ENCODE results near the gene ZBTB42. TPM values are rescaled to one million over a fixed set of nuclear protein-coding genes. Genes with fewer than 3 reads are reported as not detected.

ZBTB42 gene
- total RNA-seq, 1 experiment from 2014 or later: 6.1 TPM

DNA sequence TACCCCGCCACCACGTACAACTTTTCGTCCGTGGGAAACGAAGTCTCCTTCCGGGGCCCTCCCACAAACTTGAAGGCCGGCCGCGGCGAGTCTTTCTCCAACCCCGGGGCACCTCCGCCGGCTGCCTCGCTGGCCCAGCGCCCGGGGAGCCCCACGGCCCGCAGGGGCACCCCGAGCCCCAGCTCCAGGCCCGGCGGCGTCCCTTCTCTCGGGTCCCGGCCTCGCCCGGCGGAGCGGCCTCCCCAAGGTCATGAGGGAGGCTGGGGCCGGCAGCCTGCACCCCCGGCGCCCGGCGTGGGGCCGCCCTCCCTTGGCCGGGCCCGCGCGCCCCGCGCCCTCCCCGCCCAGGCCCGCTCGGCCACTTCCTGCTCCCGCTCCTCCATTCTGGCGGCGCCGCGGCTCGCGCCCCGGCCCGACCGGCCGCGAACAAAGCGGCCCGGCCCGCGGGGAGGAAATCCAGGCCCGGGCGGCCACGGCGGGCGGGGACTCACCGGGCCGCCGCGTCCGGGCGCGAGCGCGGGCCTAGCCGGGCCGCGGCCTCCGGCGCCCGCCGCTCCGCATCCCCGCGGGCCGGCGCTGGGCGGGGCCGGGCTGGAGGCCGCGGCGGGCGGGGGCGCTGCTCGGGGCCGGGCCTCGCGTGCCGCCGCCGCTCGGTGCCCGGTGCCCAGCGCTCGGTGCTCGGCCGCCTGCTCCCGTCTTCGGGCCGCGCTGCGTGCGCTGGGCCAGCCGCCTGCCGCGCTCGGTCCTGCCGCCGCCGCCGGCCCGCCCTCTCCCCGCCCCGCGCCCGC is 5.7 kb upstream of the ZBTB42 start, which contains the start of gene AKT1:
TSS of gene AKT1 (minus strand) at position 756 of the 788 bp plus-strand sequence. CDS start 3,105 bp downstream, outside the sequence.
- peaks cover 43% of the 10 kb centered on the region for H3K27me3 Mint-ChIP-seq (ENCODE audit: low read depth)
- TF ChIP-seq, protein P1, sequence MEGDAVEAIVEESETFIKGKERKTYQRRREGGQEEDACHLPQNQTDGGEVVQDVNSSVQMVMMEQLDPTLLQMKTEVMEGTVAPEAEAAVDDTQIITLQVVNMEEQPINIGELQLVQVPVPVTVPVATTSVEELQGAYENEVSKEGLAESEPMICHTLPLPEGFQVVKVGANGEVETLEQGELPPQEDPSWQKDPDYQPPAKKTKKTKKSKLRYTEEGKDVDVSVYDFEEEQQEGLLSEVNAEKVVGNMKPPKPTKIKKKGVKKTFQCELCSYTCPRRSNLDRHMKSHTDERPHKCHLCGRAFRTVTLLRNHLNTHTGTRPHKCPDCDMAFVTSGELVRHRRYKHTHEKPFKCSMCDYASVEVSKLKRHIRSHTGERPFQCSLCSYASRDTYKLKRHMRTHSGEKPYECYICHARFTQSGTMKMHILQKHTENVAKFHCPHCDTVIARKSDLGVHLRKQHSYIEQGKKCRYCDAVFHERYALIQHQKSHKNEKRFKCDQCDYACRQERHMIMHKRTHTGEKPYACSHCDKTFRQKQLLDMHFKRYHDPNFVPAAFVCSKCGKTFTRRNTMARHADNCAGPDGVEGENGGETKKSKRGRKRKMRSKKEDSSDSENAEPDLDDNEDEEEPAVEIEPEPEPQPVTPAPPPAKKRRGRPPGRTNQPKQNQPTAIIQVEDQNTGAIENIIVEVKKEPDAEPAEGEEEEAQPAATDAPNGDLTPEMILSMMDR (conservative IDR thresholded peaks at IDR 0.05): no peak
- H3K56ac ChIP-seq (ENCODE audit: insufficient read length, low read depth, low read length): no peak within 1 kb of the TSS
- no peak within 1 kb of the TSS for H2BK20ac ChIP-seq (ENCODE audit: low read depth, low read length, poor library complexity, severe bottlenecking)
- H3T11ph ChIP-seq (ENCODE audit: low read length): no peak within 1 kb of the TSS
- no peak within 1 kb of the TSS for H3K27ac ChIP-seq (ENCODE audit: insufficient read length, low read depth, low read length)
- H4K20me1 ChIP-seq (ENCODE audit: control insufficient read depth, insufficient read depth, insufficient read length): no peaks in the 10 kb centered on the region
- peak within 1 kb of the TSS; percentile 5 for H3K9ac ChIP-seq (ENCODE audit: extremely low read depth, insufficient read length, low read length)
- peak within 1 kb of the TSS; percentile 58 for H3K4me2 ChIP-seq (ENCODE audit: insufficient read depth, insufficient read length, low read length)
- no peak within 1 kb of the TSS; the same call in 1 of the 2 replicates for H3K14ac ChIP-seq (ENCODE audit: insufficient read depth, low read length)
- no peak within 1 kb of the TSS for H4K8ac ChIP-seq (replicated peaks; ENCODE audit: insufficient read length, low read depth, low read length)
- H3K23ac ChIP-seq (ENCODE audit: insufficient read length, low read depth, low read length): no peak within 1 kb of the TSS
- H2AK5ac ChIP-seq (ENCODE audit: insufficient read length, low read length): no peak within 1 kb of the TSS
- peaks cover 6 to 11% (median 10%) of the 10 kb centered on the region in 3 experiments; a peak in 6 of 7 replicates for H3K36me3 Mint-ChIP-seq (ENCODE audit: insufficient read depth in 1 of 3, low read depth in 3 of 3)
- H4K5ac ChIP-seq (ENCODE audit: insufficient read length, low read depth, low read length): no peak within 1 kb of the TSS
- no peak within 1 kb of the TSS for H2BK120ac ChIP-seq (ENCODE audit: low read depth, low read length, poor library complexity, severe bottlenecking)
- H4K91ac ChIP-seq (ENCODE audit: insufficient read length, low read depth, low read length): no peak within 1 kb of the TSS
- H2BK15ac ChIP-seq (ENCODE audit: low read depth, low read length): no peak within 1 kb of the TSS
- no peaks in the 10 kb centered on the region; the same call in 1 of the 2 replicates for H3K79me2 ChIP-seq (ENCODE audit: insufficient read depth, low read length)
- H3K79me1 ChIP-seq (ENCODE audit: insufficient read depth, low read depth, low read length, poor library complexity, severe bottlenecking): peaks cover 3% of the 10 kb centered on the region
- peaks cover 36 to 60% of the 10 kb centered on the region in 2 experiments for H3K4me1 Mint-ChIP-seq
- no peak for DNase-seq
- no peaks in the 10 kb centered on the region; a peak in 1 of 5 replicates for H3K9me3 Mint-ChIP-seq
- H3K4ac ChIP-seq (ENCODE audit: low read depth, low read length): no peak within 1 kb of the TSS
- H2BK12ac ChIP-seq (ENCODE audit: insufficient read length, low read depth, low read length): no peak within 1 kb of the TSS
- H3K4me1 ChIP-seq (ENCODE audit: insufficient read depth, low read length): peaks cover 6% of the 10 kb centered on the region; the same call in 1 of the 2 replicates
- H2BK5ac ChIP-seq (ENCODE audit: insufficient read length, low read length): no peak within 1 kb of the TSS
- H3K27me3 ChIP-seq (ENCODE audit: insufficient read depth, low read length): peaks cover 6% of the 10 kb centered on the region; the same call in 1 of the 2 replicates
- H3K23me2 ChIP-seq (ENCODE audit: insufficient read length, low read depth, low read length, poor library complexity, severe bottlenecking): peaks cover 14% of the 10 kb centered on the region
- H3K9me3 ChIP-seq (ENCODE audit: control insufficient read depth, low read depth, low read length): no peaks in the 10 kb centered on the region
- H3K27ac Mint-ChIP-seq: no peak within 1 kb of the TSS; a peak in 1 of 7 replicates
- WGBS (ENCODE audit: extremely low coverage, insufficient read length, low lambda C conversion rate): no CpG with 5 or more reads among the region's 124 CpGs
- peak within 1 kb of the TSS; percentile 75 to 89 for H3K4me3 Mint-ChIP-seq
- no peak within 1 kb of the TSS for H3K18ac ChIP-seq (ENCODE audit: insufficient read length, low read depth, low read length)
- H2AFZ ChIP-seq (ENCODE audit: low read length): no peak within 1 kb of the TSS
